Caco-2 (cell line): Measurements from ENCODE around the gene CACTIN. TPM values are rescaled to one million over a fixed set of nuclear protein-coding genes. Genes with fewer than 3 reads are reported as not detected.

Source experiments
- BruUV-seq: library from RNA; stranded (reverse); fragments of 400-500 nt; replicated peaks from 2 replicates; lab custom pipeline; 2021; lab: Mats Ljungman, UMichigan
- CTCF ChIA-PET: fragments of 300-600 bp; sonication (Branson Sonifier 250); formaldehyde crosslinking; loops from one replicate; lab custom pipeline; 2022; ENCODE audit warnings: antibody characterized with exemption; lab: Charles Lee
- POLR2A ChIA-PET: fragments of 300-600 bp; sonication (Branson Sonifier 250); formaldehyde crosslinking; loops from one replicate; lab custom pipeline; 2022; ENCODE audit warnings: antibody characterized with exemption; lab: Charles Lee
- DNase-seq, 2 experiments: peaks; one replicate each; pipeline versions ENCODE4 v3.0.0 to v3.0.0-alpha.2; 2020 to 2022
- H3K27me3 ChIP-seq: replicated peaks from 2 replicates; pipeline ENCODE4 v1.6.0; 2011; ENCODE audit warnings: low read length; ENCODE audit not compliant: control insufficient read depth, insufficient read depth
- H3K36me3 ChIP-seq: 2 replicates; pipeline ENCODE4 v1.5.1; 2011; ENCODE audit warnings: low read length; ENCODE audit not compliant: control insufficient read depth, insufficient read depth
- H3K4me1 ChIP-seq: fragments of 250-450 bp; sonication (Bioruptor Pico); 2 replicates; pipeline ENCODE4 v1.5.1; 2020; ENCODE audit warnings: mild to moderate bottlenecking
- H3K4me3 ChIP-seq: 2 replicates; pipeline ENCODE4 v1.5.1; 2011; ENCODE audit warnings: low read depth, mild to moderate bottlenecking, control low read depth, low read length
- H3K9me3 ChIP-seq: fragments of 250-450 bp; sonication (Bioruptor Pico); 2 replicates; pipeline ENCODE4 v1.5.1; 2020; ENCODE audit warnings: mild to moderate bottlenecking, moderate library complexity
- H3K27ac Mint-ChIP-seq: one replicate; pipeline ENCODE4 v1.8.0; 2022; ENCODE audit warnings: mixed read lengths; ENCODE audit not compliant: unreplicated experiment
- H3K27me3 Mint-ChIP-seq: one replicate; pipeline ENCODE4 v1.8.0; 2022; ENCODE audit warnings: mixed read lengths; ENCODE audit not compliant: insufficient read depth, unreplicated experiment
- H3K36me3 Mint-ChIP-seq: one replicate; pipeline ENCODE4 v1.8.0; 2022; ENCODE audit warnings: mild to moderate bottlenecking, mixed read lengths; ENCODE audit not compliant: insufficient read depth, unreplicated experiment
- H3K4me1 Mint-ChIP-seq: one replicate; pipeline ENCODE4 v1.8.0; 2022; ENCODE audit warnings: low read depth, mixed read lengths; ENCODE audit not compliant: unreplicated experiment
- H3K4me3 Mint-ChIP-seq: one replicate; pipeline ENCODE4 v1.8.0; 2022; ENCODE audit warnings: mild to moderate bottlenecking, moderate library complexity, mixed read lengths; ENCODE audit not compliant: unreplicated experiment
- H3K9me3 Mint-ChIP-seq: one replicate; pipeline ENCODE4 v1.8.0; 2022; ENCODE audit warnings: mixed read lengths; ENCODE audit not compliant: unreplicated experiment
- CTCF ChIP-seq, 2 experiments: fragments of 200-600 bp in 1 of 2; IDR thresholded peaks; 1 replicate in 1 of 2; 2 replicates in 1 of 2; pipeline versions ENCODE4 v1.5.1 to v1.8.0; 2011 to 2022; ENCODE audit warnings: antibody characterized with exemption in 1 of 2, control low read depth in 1 of 2, inconsistent platforms in 1 of 2, low read depth in 1 of 2, low read length in 1 of 2, mild to moderate bottlenecking in 1 of 2, moderate library complexity in 1 of 2; ENCODE audit not compliant: insufficient read depth in 1 of 2, severe bottlenecking in 1 of 2, unreplicated experiment in 1 of 2
- intact Hi-C: fragments of 100-400 bp; cut with micrococcal nuclease; formaldehyde crosslinking; loops from one replicate; pipeline ENCODE4 v1.10.0; 2022; ENCODE audit not compliant: unreplicated experiment
- total RNA-seq: library from RNA; stranded (reverse); gene quantifications from 2 replicates; pipeline ENCODE4 v1.2.3, GENCODE V29; 2022

CACTIN gene
- total RNA-seq, 1 experiment from 2014 or later: 33.9 TPM

GRCh38 chr19:3636506-3636905, 9.9 kb upstream of the CACTIN start:
- no peak overlapping the region for H3K4me3 Mint-ChIP-seq
- H3K4me1 ChIP-seq: no peaks in the 10 kb centered on the region
- no peak overlapping the region for H3K27ac Mint-ChIP-seq
- no TSS peak for BruUV-seq
- H3K9me3 ChIP-seq: no peaks in the 10 kb centered on the region
- no peaks in the 10 kb centered on the region for H3K9me3 Mint-ChIP-seq
- H3K36me3 ChIP-seq: no peaks in the 10 kb centered on the region
- ChIA-PET POLR2A (no interaction called here), CTCF (no interaction called here)
- intact Hi-C loops: no loop called here
- no peak for DNase-seq
- H3K27me3 Mint-ChIP-seq: no peaks in the 10 kb centered on the region
- peaks cover 32% of the 10 kb centered on the region for H3K36me3 Mint-ChIP-seq
- no peaks in the 10 kb centered on the region for H3K4me1 Mint-ChIP-seq
- H3K4me3 ChIP-seq: no peak overlapping the region
- TF ChIP-seq CTCF (IDR thresholded peaks at IDR 0.05; ENCODE audit: insufficient read depth in 1 of 2, low read depth in 1 of 2, low read length in 1 of 2, severe bottlenecking in 1 of 2, unreplicated experiment in 1 of 2): no peak
- H3K27me3 ChIP-seq: no peaks in the 10 kb centered on the region

GRCh38 chr19:3634496-3635045, 8.0 kb upstream of the CACTIN start:
- Mint-ChIP-seq H3K27ac (no peak overlapping the region), H3K4me3 (no peak overlapping the region), H3K4me1 (no peaks in the 10 kb centered on the region), H3K27me3 (no peaks in the 10 kb centered on the region), H3K9me3 (no peaks in the 10 kb centered on the region), H3K36me3 (peaks cover 36% of the 10 kb centered on the region)
- H3K36me3 ChIP-seq: no peaks in the 10 kb centered on the region
- H3K4me1 ChIP-seq: no peaks in the 10 kb centered on the region
- intact Hi-C loops: no loop called here
- H3K4me3 ChIP-seq: no peak overlapping the region
- BruUV-seq: no TSS peak
- ChIA-PET POLR2A (no interaction called here), CTCF (no interaction called here)
- no peaks in the 10 kb centered on the region for H3K9me3 ChIP-seq
- TF ChIP-seq CTCF (IDR thresholded peaks at IDR 0.05; ENCODE audit: insufficient read depth in 1 of 2, low read depth in 1 of 2, low read length in 1 of 2, severe bottlenecking in 1 of 2, unreplicated experiment in 1 of 2): no peak
- DNase-seq: no peak
- H3K27me3 ChIP-seq: no peaks in the 10 kb centered on the region

- CTCF ChIA-PET: no interaction called here
- no peak overlapping the region for H3K4me3 ChIP-seq
- H3K4me1 Mint-ChIP-seq: no peaks in the 10 kb centered on the region
- POLR2A ChIA-PET: no interaction called here
- H3K27me3 Mint-ChIP-seq: no peaks in the 10 kb centered on the region
- peaks cover 33% of the 10 kb centered on the region for H3K36me3 Mint-ChIP-seq
- no peak for DNase-seq
- intact Hi-C loops: no loop called here
- no peak overlapping the region for H3K27ac Mint-ChIP-seq
- no peaks in the 10 kb centered on the region for H3K27me3 ChIP-seq
- H3K4me3 Mint-ChIP-seq: no peak overlapping the region
- no TSS peak for BruUV-seq
- no peak for TF ChIP-seq CTCF (IDR thresholded peaks at IDR 0.05; ENCODE audit: insufficient read depth in 1 of 2, low read depth in 1 of 2, low read length in 1 of 2, severe bottlenecking in 1 of 2, unreplicated experiment in 1 of 2)
- no peaks in the 10 kb centered on the region for H3K4me1 ChIP-seq
- no peaks in the 10 kb centered on the region for H3K9me3 ChIP-seq
- H3K9me3 Mint-ChIP-seq: no peaks in the 10 kb centered on the region
- H3K36me3 ChIP-seq: no peaks in the 10 kb centered on the region
These were observed 7.0 kb upstream of the CACTIN start for GRCh38 chr19:3633559-3633988.
